ENCODE data around the gene SCNN1B.
"Not testable (repeated sequence)": the region's sequence is repeated elsewhere in the genome, so short reads cannot be mapped to it uniquely, and the experiment has no call there.

The SCNN1B gene

GRCh38 chr16:23288726-23289512 lies 13.2 kb upstream of the SCNN1B start:
- DNase-seq (ENCODE audit: low spot score) = no peak

- no peak for DNase-seq (ENCODE audit: low spot score)
Measured at GRCh38 chr16:23290189-23291062, 11.7 kb upstream of the SCNN1B start.

GRCh38 chr16:23293016-23293415 lies 9.1 kb upstream of the SCNN1B start:
- no peak for DNase-seq (ENCODE audit: low spot score)

GRCh38 chr16:23294260-23294659 lies 7.8 kb upstream of the SCNN1B start:
- DNase-seq (ENCODE audit: low spot score) = no peak

- peak; percentile 54 for DNase-seq (ENCODE audit: low spot score)
Measured at GRCh38 chr16:23296994-23297393, 5.1 kb upstream of the SCNN1B start.

GRCh38 chr16:23298290-23298915 lies 3.7 kb upstream of the SCNN1B start:
- no peak for DNase-seq (ENCODE audit: low spot score)

GRCh38 chr16:23299815-23300214 lies 2.3 kb upstream of the SCNN1B start:
- not testable (repeated sequence) for DNase-seq (ENCODE audit: low spot score)

GRCh38 chr16:23301251-23302044 lies 654 bp upstream of the SCNN1B start:
- DNase-seq (ENCODE audit: low spot score) = no peak

- no peak for DNase-seq (ENCODE audit: low spot score)
Measured at GRCh38 chr16:23303685-23304084, 1.6 kb downstream of the SCNN1B start.

- DNase-seq (ENCODE audit: low spot score) = no peak
Measured at GRCh38 chr16:23304620-23305019, 2.5 kb downstream of the SCNN1B start.

- no peak for DNase-seq (ENCODE audit: low spot score)
Measured at GRCh38 chr16:23306199-23307100, 4.3 kb downstream of the SCNN1B start.

- DNase-seq (ENCODE audit: low spot score) = no peak
Measured at GRCh38 chr16:23310217-23310616, 8.1 kb downstream of the SCNN1B start.

GRCh38 chr16:23310744-23311143 lies 8.6 kb downstream of the SCNN1B start:
- no peak for DNase-seq (ENCODE audit: low spot score)

- no peak for DNase-seq (ENCODE audit: low spot score)
Measured at GRCh38 chr16:23316232-23316631, 14.1 kb downstream of the SCNN1B start.

- DNase-seq (ENCODE audit: low spot score) = no peak
Measured at GRCh38 chr16:23316634-23317265, 14.6 kb downstream of the SCNN1B start.

- DNase-seq (ENCODE audit: low spot score) = no peak
Measured at GRCh38 chr16:23317266-23317661, 15.2 kb downstream of the SCNN1B start.

GRCh38 chr16:23317751-23318150 lies 15.6 kb downstream of the SCNN1B start:
- no peak for DNase-seq (ENCODE audit: low spot score)

GRCh38 chr16:23318639-23319038 lies 16.5 kb downstream of the SCNN1B start:
- DNase-seq (ENCODE audit: low spot score) = no peak

- DNase-seq (ENCODE audit: low spot score) = no peak
Measured at GRCh38 chr16:23319861-23320615, 17.9 kb downstream of the SCNN1B start.

GRCh38 chr16:23320693-23321092 lies 18.6 kb downstream of the SCNN1B start:
- DNase-seq (ENCODE audit: low spot score) = no peak
